Mesenchymal stem cell (in vitro differentiated cells and primary cell): ENCODE measurements around the gene DCAF12.

ENCODE experiments used
- DNase-seq: peaks from one replicate; pipeline ENCODE4 v3.0.0-alpha.2; 2013
- H2AFZ ChIP-seq: one replicate; pipeline ENCODE4 v1.6.1; 2013; ENCODE audit warnings: low read depth, mild to moderate bottlenecking, control low read depth, inconsistent platforms, low read length, moderate library complexity
- H2AK5ac ChIP-seq: 2 replicates; pipeline ENCODE4 v1.6.1; 2013; ENCODE audit warnings: low read length, moderate library complexity, mild to moderate bottlenecking, inconsistent platforms; ENCODE audit not compliant: severe bottlenecking
- H2BK120ac ChIP-seq: one replicate; pipeline ENCODE4 v1.6.1; 2013; ENCODE audit warnings: low read depth, mild to moderate bottlenecking, inconsistent platforms, low read length, moderate library complexity
- H2BK12ac ChIP-seq, 2 experiments: one replicate each; pipeline ENCODE4 v1.6.1; 2013; ENCODE audit warnings: inconsistent platforms in 2 of 2, low read length in 2 of 2, mild to moderate bottlenecking in 2 of 2, moderate library complexity in 2 of 2, control low read depth in 1 of 2
- H2BK15ac ChIP-seq: one replicate; pipeline ENCODE4 v1.6.1; 2013; ENCODE audit warnings: mild to moderate bottlenecking, low read depth, inconsistent platforms; ENCODE audit not compliant: poor library complexity, severe bottlenecking
- H2BK5ac ChIP-seq: 2 replicates; pipeline ENCODE4 v1.6.1; 2013; ENCODE audit warnings: low read depth, mild to moderate bottlenecking, low read length, control low read depth, inconsistent platforms; ENCODE audit not compliant: poor library complexity, severe bottlenecking
- H3K14ac ChIP-seq, 2 experiments: one replicate each; pipeline ENCODE4 v1.6.1; 2013; ENCODE audit warnings: inconsistent platforms in 2 of 2, low read length in 2 of 2, control low read depth in 1 of 2, mild to moderate bottlenecking in 1 of 2, moderate library complexity in 1 of 2
- H3K18ac ChIP-seq, 2 experiments: one replicate each; pipeline ENCODE4 v1.6.1; 2013; ENCODE audit warnings: inconsistent platforms in 2 of 2, low read length in 2 of 2, control low read depth in 1 of 2, low read depth in 1 of 2, mild to moderate bottlenecking in 1 of 2
- H3K23ac ChIP-seq, 2 experiments: one replicate each; pipeline ENCODE4 v1.6.1; 2013; ENCODE audit warnings: inconsistent platforms in 2 of 2, low read length in 2 of 2, mild to moderate bottlenecking in 2 of 2, moderate library complexity in 2 of 2, control low read depth in 1 of 2
- H3K27ac ChIP-seq: 2 replicates; pipeline ENCODE4 v1.5.1; 2013; ENCODE audit warnings: mild to moderate bottlenecking, moderate library complexity, low read length, control low read depth, inconsistent platforms; ENCODE audit not compliant: poor library complexity, severe bottlenecking
- H3K27me3 ChIP-seq, 2 experiments: 2 replicates each; pipeline versions ENCODE4 v1.6.1 to v1.7.0; 2013; ENCODE audit warnings: low read length in 2 of 2, mild to moderate bottlenecking in 2 of 2, moderate library complexity in 2 of 2, control low read depth in 1 of 2, inconsistent platforms in 1 of 2; ENCODE audit not compliant: control insufficient read depth in 1 of 2, insufficient read depth in 1 of 2
- H3K36me3 ChIP-seq, 2 experiments: 2 replicates each; pipeline versions ENCODE4 v1.6.1 to v1.7.0; 2013; ENCODE audit warnings: low read length in 2 of 2, control low read depth in 1 of 2, inconsistent platforms in 1 of 2, low read depth in 1 of 2, mild to moderate bottlenecking in 1 of 2; ENCODE audit not compliant: insufficient read depth in 2 of 2, control insufficient read depth in 1 of 2
- H3K4ac ChIP-seq, 2 experiments: one replicate each; pipeline ENCODE4 v1.6.1; 2013; ENCODE audit warnings: inconsistent platforms in 2 of 2, low read length in 2 of 2, mild to moderate bottlenecking in 2 of 2, moderate library complexity in 2 of 2, control low read depth in 1 of 2, low read depth in 1 of 2
- H3K4me1 ChIP-seq: 2 replicates; pipeline ENCODE4 v1.6.1; 2013; ENCODE audit warnings: low read depth, low read length, control low read depth; ENCODE audit not compliant: control insufficient read depth, insufficient read depth
- H3K4me2 ChIP-seq: 2 replicates; pipeline ENCODE4 v1.6.1; 2013; ENCODE audit warnings: low read length, mild to moderate bottlenecking, inconsistent platforms; ENCODE audit not compliant: poor library complexity, severe bottlenecking
- H3K4me3 ChIP-seq, 2 experiments: 2 replicates each; pipeline versions ENCODE4 v1.5.1 to v1.7.0; 2013; ENCODE audit warnings: low read length in 2 of 2, mild to moderate bottlenecking in 2 of 2, control low read depth in 1 of 2, low read depth in 1 of 2; ENCODE audit not compliant: insufficient read depth in 1 of 2
- H3K79me1 ChIP-seq: replicated peaks from 2 replicates; pipeline ENCODE4 v1.6.1; 2013; ENCODE audit warnings: mild to moderate bottlenecking, control low read depth, low read length, inconsistent platforms; ENCODE audit not compliant: poor library complexity, severe bottlenecking
- H3K9ac ChIP-seq: 2 replicates; pipeline ENCODE4 v1.7.0; 2013; ENCODE audit warnings: mild to moderate bottlenecking, low read length, moderate library complexity
- H3K9me3 ChIP-seq: 2 replicates; pipeline ENCODE4 v1.7.0; 2013; ENCODE audit warnings: mild to moderate bottlenecking, low read length; ENCODE audit not compliant: control insufficient read depth
- H4K8ac ChIP-seq: one replicate; pipeline ENCODE4 v1.6.1; 2013; ENCODE audit warnings: inconsistent platforms, mild to moderate bottlenecking, low read length, moderate library complexity
- H4K91ac ChIP-seq: one replicate; pipeline ENCODE4 v1.6.1; 2013; ENCODE audit warnings: mild to moderate bottlenecking, low read length, inconsistent platforms
- WGBS: methylation state at CpG from one replicate; pipeline ENCODE4 v1.1.7; 2013; ENCODE audit warnings: mixed read lengths; 5-methylcytosine and 5-hydroxymethylcytosine counted together

DCAF12 gene

GRCh38 chr9:34096751-34097150, 29.7 kb downstream of the DCAF12 start:
- H3K4ac ChIP-seq, result no peak overlapping the region
- H4K8ac ChIP-seq, result no peak overlapping the region
- no peak overlapping the region for H2BK120ac ChIP-seq
- H2BK5ac ChIP-seq, result no peak overlapping the region
- WGBS, result 100% methylated on average over 3 of the region's 4 CpGs
- H3K4me3 ChIP-seq, result no peak overlapping the region
- peaks cover 48 to 74% of the 10 kb centered on the region in 2 experiments for H3K36me3 ChIP-seq
- no peak overlapping the region for H3K27ac ChIP-seq
- H3K9me3 ChIP-seq, result no peaks in the 10 kb centered on the region
- no peak overlapping the region for H3K18ac ChIP-seq
- H3K23ac ChIP-seq, result no peak overlapping the region
- peaks cover 16% of the 10 kb centered on the region for H3K79me1 ChIP-seq
- no peaks in the 10 kb centered on the region for H3K4me1 ChIP-seq
- H4K91ac ChIP-seq, result no peak overlapping the region
- no peaks in the 10 kb centered on the region for H3K27me3 ChIP-seq
- H3K14ac ChIP-seq, result no peak overlapping the region
- H2BK12ac ChIP-seq, result no peak overlapping the region
- no peak overlapping the region for H2AK5ac ChIP-seq
- H3K4me2 ChIP-seq, result no peak overlapping the region
- H3K9ac ChIP-seq, result no peak overlapping the region
- no peak overlapping the region for H2BK15ac ChIP-seq
- H2AFZ ChIP-seq, result no peak overlapping the region
- no peak for DNase-seq

- H3K4ac ChIP-seq, result no peak overlapping the region
- no peak overlapping the region for H3K23ac ChIP-seq
- H3K4me1 ChIP-seq, result peaks cover 3% of the 10 kb centered on the region
- 99% methylated on average over 5 of the region's 5 CpGs for WGBS
- H3K79me1 ChIP-seq, result peaks cover 3% of the 10 kb centered on the region
- H3K36me3 ChIP-seq, result peaks cover 44 to 85% of the 10 kb centered on the region in 2 experiments
- no peaks in the 10 kb centered on the region for H3K9me3 ChIP-seq
- no peak overlapping the region for H2AFZ ChIP-seq
- no peak overlapping the region for H3K18ac ChIP-seq
- no peak overlapping the region for H2BK15ac ChIP-seq
- no peak for DNase-seq
- H4K91ac ChIP-seq, result no peak overlapping the region
- no peak overlapping the region for H4K8ac ChIP-seq
- H3K4me2 ChIP-seq, result no peak overlapping the region
- no peak overlapping the region for H3K4me3 ChIP-seq
- H2AK5ac ChIP-seq, result no peak overlapping the region
- H2BK120ac ChIP-seq, result no peak overlapping the region
- H3K27ac ChIP-seq, result no peak overlapping the region
- no peaks in the 10 kb centered on the region for H3K27me3 ChIP-seq
- H2BK12ac ChIP-seq, result no peak overlapping the region
- H3K9ac ChIP-seq, result no peak overlapping the region
- H2BK5ac ChIP-seq, result no peak overlapping the region
- no peak overlapping the region for H3K14ac ChIP-seq
Measured at GRCh38 chr9:34093578-34093977, 32.9 kb downstream of the DCAF12 start.

GRCh38 chr9:34089311-34089710, 37.2 kb downstream of the DCAF12 start:
- peaks cover 3% of the 10 kb centered on the region for H3K4me1 ChIP-seq
- no peak overlapping the region for H3K9ac ChIP-seq
- H3K4me2 ChIP-seq, result no peak overlapping the region
- H3K27ac ChIP-seq, result peak overlapping the region; percentile 72
- 94% methylated on average over 7 of the region's 7 CpGs for WGBS
- no peak overlapping the region for H3K23ac ChIP-seq
- H3K9me3 ChIP-seq, result no peaks in the 10 kb centered on the region
- H2BK12ac ChIP-seq, result no peak overlapping the region
- no peak overlapping the region for H2AK5ac ChIP-seq
- no peak for DNase-seq
- no peak overlapping the region for H2BK120ac ChIP-seq
- peaks cover 10% of the 10 kb centered on the region for H3K79me1 ChIP-seq
- no peak overlapping the region for H3K4ac ChIP-seq
- H2BK15ac ChIP-seq, result no peak overlapping the region
- H3K18ac ChIP-seq, result no peak overlapping the region
- H3K27me3 ChIP-seq, result no peaks in the 10 kb centered on the region
- H4K91ac ChIP-seq, result no peak overlapping the region
- no peak overlapping the region for H2AFZ ChIP-seq
- no peak overlapping the region for H3K14ac ChIP-seq
- H2BK5ac ChIP-seq, result no peak overlapping the region
- no peak overlapping the region for H3K4me3 ChIP-seq
- no peak overlapping the region for H4K8ac ChIP-seq
- peaks cover 49 to 79% of the 10 kb centered on the region in 2 experiments for H3K36me3 ChIP-seq

- no peak overlapping the region for H3K27ac ChIP-seq
- no peak overlapping the region for H2AFZ ChIP-seq
- peaks cover 33 to 63% of the 10 kb centered on the region in 2 experiments for H3K36me3 ChIP-seq
- no peak overlapping the region for H3K14ac ChIP-seq
- H3K23ac ChIP-seq, result no peak overlapping the region
- no peak overlapping the region for H2BK12ac ChIP-seq
- H2AK5ac ChIP-seq, result no peak overlapping the region
- H3K79me1 ChIP-seq, result peaks cover 7% of the 10 kb centered on the region
- no peaks in the 10 kb centered on the region for H3K27me3 ChIP-seq
- H3K4me3 ChIP-seq, result no peak overlapping the region
- peaks cover 3% of the 10 kb centered on the region for H3K4me1 ChIP-seq
- H3K9me3 ChIP-seq, result no peaks in the 10 kb centered on the region
- H4K91ac ChIP-seq, result no peak overlapping the region
- no peak overlapping the region for H2BK120ac ChIP-seq
- DNase-seq, result no peak
- no peak overlapping the region for H2BK15ac ChIP-seq
- no peak overlapping the region for H3K4ac ChIP-seq
- H3K4me2 ChIP-seq, result no peak overlapping the region
- no peak overlapping the region for H3K18ac ChIP-seq
- 83% methylated on average over 1 of the region's 1 CpG for WGBS
- no peak overlapping the region for H4K8ac ChIP-seq
- H2BK5ac ChIP-seq, result no peak overlapping the region
- no peak overlapping the region for H3K9ac ChIP-seq
Measured at GRCh38 chr9:34087370-34087769, 39.1 kb downstream of the DCAF12 start.
